ENCODE data around the gene IL20.
A peak's percentile ranks its signal among the peaks of the same experiment; 100 is the strongest.

Gene IL20

GRCh38 chr1:206905295-206906164 is 40.1 kb downstream of the IL20 start:
- DNase-seq = peak; percentile 40

GRCh38 chr1:206907304-206907991 is 42.0 kb downstream of the IL20 start:
- DNase-seq = no peak

DNA sequence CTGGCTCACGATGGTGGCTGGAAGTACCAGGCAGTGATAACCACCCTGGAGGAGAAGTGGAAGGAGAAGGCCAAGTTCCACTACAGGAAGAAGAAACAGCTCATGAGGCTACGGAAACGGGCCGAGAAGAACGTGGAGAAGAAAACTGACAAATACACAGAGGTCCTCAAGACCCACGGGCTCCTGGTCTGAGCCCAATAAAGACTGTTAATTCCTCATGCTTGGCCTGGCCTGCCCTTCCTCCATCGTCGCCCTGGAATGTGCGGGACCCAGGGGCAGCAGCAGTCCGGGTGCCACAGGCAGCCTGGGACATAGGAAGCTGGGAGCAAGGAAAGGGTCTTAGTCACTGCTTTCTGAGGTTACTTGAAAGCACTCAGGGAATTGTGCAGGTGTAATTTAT is 42.6 kb downstream of the IL20 start:
- DNase-seq = no peak

GRCh38 chr1:206909161-206909882 is 43.9 kb downstream of the IL20 start:
- DNase-seq = peak; percentile 16

DNA sequence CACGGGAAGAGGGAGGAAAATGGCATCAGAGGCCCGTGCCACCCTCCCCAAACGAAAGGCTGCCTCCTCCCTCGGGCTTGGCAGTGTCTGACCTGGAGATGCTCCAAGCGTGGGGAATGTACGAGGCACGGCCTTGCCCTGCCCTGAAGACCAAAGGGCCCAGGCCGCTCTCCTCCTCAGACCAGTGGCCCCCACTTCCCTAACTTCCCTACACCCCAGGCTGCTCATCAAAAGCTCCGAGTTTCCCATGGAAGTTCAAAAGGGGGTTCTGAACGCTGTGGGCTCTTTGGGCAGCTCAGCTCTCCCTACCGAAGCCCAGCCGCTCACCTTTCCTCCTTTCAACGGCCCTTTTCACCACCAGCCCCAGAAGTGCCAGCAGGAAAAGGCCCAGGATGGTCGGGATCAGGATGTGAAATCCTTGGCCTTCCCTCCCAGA is 44.5 kb downstream of the IL20 start:
- no peak for DNase-seq

DNA sequence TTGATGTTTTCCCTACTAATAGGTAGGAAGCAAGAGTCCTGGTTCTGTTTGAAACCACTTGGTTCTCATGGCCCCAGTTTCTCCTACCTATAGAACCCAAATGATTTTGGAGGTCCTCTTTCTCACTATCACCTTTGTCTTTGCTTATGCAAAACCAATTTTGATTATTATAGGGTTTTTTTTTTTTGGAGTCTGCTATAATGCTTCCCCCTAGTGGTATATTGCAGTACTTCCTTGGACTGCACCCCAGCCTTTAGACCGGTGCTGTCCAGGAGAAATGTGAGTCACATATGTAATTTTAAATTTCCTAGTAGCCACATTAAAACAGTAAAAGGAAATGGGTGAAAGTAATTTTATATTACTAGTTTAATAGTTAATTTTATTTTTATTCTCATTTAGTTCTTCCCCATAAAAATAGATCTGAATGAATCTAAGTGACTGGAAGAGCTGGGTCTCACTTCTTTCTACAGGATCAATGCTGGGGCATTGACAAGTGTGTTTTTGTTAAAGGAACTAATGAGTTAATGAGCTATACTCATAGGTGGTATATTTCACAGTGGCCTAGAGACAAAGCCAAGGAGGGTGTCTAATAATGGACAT is 45.7 kb downstream of the IL20 start:
- DNase-seq = no peak

- DNase-seq = peak; percentile 49
These were observed 47.1 kb downstream of the IL20 start for GRCh38 chr1:206912445-206913095.

GRCh38 chr1:206913766-206914537 is 48.5 kb downstream of the IL20 start:
- no peak for DNase-seq

GRCh38 chr1:206915030-206915735 is 49.8 kb downstream of the IL20 start:
- no peak for DNase-seq

DNA sequence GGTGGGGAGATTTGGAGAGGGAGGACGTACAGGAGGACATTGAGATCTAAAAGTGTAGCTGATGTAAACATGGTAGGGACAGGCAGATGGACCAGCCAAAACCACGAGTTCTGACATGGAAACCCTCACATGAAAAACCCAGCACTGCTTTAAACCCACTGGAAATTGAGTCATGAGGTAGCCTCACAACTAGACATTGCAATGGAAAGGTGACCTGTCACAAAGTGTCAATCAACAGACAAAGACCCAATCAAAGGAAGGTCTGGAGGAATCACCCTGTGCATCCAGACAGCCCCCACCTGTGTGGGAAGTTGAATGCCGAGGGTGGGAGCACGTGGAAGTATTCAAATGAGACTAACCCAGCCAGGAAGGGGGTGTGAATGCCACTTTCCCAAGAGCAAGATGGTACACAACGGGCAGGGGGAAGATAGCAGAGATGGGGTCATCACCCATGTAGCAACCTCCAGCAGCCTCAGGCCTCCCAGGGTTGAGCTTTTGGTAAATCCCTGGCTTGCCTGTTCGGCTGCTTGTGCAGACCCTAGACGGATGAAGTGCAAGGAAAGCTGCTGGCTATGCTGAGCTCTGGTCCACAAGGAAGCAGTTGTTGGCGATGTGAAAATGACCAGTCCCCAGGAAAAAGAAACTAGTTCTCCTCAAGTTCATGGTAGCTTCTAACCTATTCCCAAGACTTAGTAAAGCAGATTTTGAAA is 50.7 kb downstream of the IL20 start:
- no peak for DNase-seq

DNA sequence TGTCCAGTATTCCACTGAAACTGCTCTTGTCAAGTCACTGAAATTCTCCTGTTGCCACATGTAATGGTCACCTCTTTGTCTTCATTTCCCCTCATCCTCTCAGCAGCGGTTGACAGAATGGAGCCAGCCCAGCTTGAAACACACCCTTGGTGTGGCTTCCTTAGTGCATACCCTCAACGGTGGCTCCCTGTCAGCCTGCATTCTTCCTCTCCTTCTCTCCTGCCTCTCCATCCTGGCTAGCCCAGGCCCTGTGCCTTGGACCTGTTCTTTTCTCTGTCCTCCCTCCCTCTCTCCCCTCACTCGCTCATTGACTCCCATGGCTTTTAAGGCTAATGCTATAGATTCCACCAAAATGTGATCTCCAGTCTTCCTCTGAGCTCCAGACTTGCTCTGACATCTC is 52.7 kb downstream of the IL20 start:
- no peak for DNase-seq

Data from activated T-cell treated with anti-CD3 and anti-CD28 coated beads for 4 hours (primary cell).